ENCODE results near the gene CDHR1. TPM values are rescaled to one million over a fixed set of nuclear protein-coding genes. Genes with fewer than 3 reads are reported as not detected.
A peak's percentile ranks its signal among the peaks of the same experiment; 100 is the strongest.

CDHR1 gene
- total and polyA plus RNA-seq, 2 of the 8 experiments (the other 6 are each of a cell fraction or from before 2014, with no cell fraction given), result 3.9 to 10.5 TPM

DNA sequence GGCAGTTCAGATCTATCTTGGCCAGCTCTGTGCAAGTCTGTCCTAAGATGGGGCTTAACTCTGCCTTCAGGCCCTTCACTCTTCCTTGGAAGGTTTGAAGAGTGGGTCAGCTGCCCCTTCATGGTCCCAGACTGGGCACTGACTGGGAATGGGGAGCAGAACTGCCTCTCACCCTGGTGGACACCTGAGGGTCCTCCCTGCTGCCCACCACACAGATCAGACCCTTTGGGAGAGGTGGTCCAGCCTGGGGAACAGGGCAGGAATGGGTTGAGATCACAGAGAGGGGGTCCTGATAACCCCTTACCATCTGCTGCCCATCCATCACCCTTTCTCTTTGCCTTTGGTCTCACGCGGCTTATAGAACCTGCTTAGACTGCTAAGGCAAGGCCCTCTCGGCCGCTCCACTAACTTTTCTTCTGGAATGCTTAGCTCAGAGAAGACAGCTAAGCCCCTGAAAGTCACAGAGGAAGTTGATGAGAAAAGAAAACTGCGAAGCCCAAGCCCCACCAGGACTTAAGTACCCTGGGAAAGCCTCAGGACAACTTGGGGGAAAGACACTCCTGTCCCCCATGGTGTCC, 402 bp upstream of the CDHR1 start:
- Histone ChIP-seq H2BK15ac (ENCODE audit: low read length) (0 out of 2 replicates have a peak overlapping the region, but pooled peaks have one; percentile 61), H4K20me1 (replicated peaks in 1 of 2; ENCODE audit: control insufficient read depth in 1 of 2, insufficient read depth in 2 of 2, low read length in 2 of 2) (peaks cover 0 to 2% of the 10 kb centered on the region in 2 experiments), H3K4ac (replicated peaks; ENCODE audit: insufficient read length, low read depth, low read length) (no peak overlapping the region), H2BK5ac (ENCODE audit: low read depth, low read length) (no peak overlapping the region), H3K14ac (ENCODE audit: insufficient read length) (no peak overlapping the region), H3K27ac (ENCODE audit: low read depth, low read length) (no peak overlapping the region), H3K18ac (ENCODE audit: extremely low read depth, low read length) (no peak overlapping the region), H4K91ac (replicated peaks; ENCODE audit: insufficient read length, low read length) (no peak overlapping the region), H3K79me1 (ENCODE audit: low read depth, low read length) (no peaks in the 10 kb centered on the region), H3K4me3 (ENCODE audit: extremely low read depth in 1 of 4, insufficient read depth in 2 of 4, low read depth in 3 of 4, low read length in 4 of 4) (peak overlapping the region; percentile 34 to 66 (median 60); a peak in 7 of 8 replicates), H2BK12ac (ENCODE audit: low read depth, low read length) (no peak overlapping the region), H4K8ac (ENCODE audit: extremely low read depth, insufficient read depth, low read length) (no peak overlapping the region; the same call in 1 of the 2 replicates), H3K56ac (replicated peaks; ENCODE audit: insufficient read length, low read depth, low read length) (no peak overlapping the region), H3K27me3 (replicated peaks in 1 of 4; ENCODE audit: control insufficient read depth in 3 of 4, extremely low read depth in 1 of 4, insufficient read depth in 3 of 4, low read length in 3 of 4) (peaks cover 2 to 36% (median 31%) of the 10 kb centered on the region in 4 experiments), H3K4me2 (ENCODE audit: insufficient read depth in 1 of 2, low read depth in 2 of 2, low read length in 2 of 2) (peak overlapping the region; percentile 83 to 100), H3K23me2 (ENCODE audit: low read depth, low read length) (peaks cover 12% of the 10 kb centered on the region; the same call in 1 of the 2 replicates), H2BK120ac (replicated peaks; ENCODE audit: low read depth, low read length) (no peak overlapping the region), H3K23ac (ENCODE audit: insufficient read length) (no peak overlapping the region), H3K4me1 (replicated peaks in 1 of 4; ENCODE audit: control insufficient read depth in 3 of 4, insufficient read depth in 4 of 4, low read length in 3 of 4) (peaks cover 0 to 5% (median 2%) of the 10 kb centered on the region in 4 experiments; a peak in 4 of 7 replicates), H3K9me3 (ENCODE audit: insufficient read depth in 2 of 2, low read depth in 1 of 2, low read length in 1 of 2) (no peaks in the 10 kb centered on the region), H3K36me3 (ENCODE audit: control insufficient read depth in 2 of 4, insufficient read depth in 4 of 4, low read length in 3 of 4) (no peaks in the 10 kb centered on the region), H3K79me2 (ENCODE audit: control insufficient read depth in 1 of 2, insufficient read depth in 2 of 2, low read length in 2 of 2) (no peaks in the 10 kb centered on the region), H2AFZ (ENCODE audit: low read length) (no peak overlapping the region; the same call in 1 of the 2 replicates), H4K5ac (ENCODE audit: insufficient read length, low read depth, low read length) (no peak overlapping the region), H2BK20ac (ENCODE audit: low read length) (no peak overlapping the region), H2AK5ac (ENCODE audit: low read depth, low read length) (no peak overlapping the region), H3K9ac (replicated peaks in 1 of 4; ENCODE audit: extremely low read depth in 1 of 4, low read depth in 3 of 4, low read length in 3 of 4) (no peak overlapping the region)
- no peak for FAIRE-seq
- no peak for DNase-seq (ENCODE audit: low read depth in 1 of 2, low spot score in 2 of 2)
- CTCF ChIA-PET (ENCODE audit: partially characterized antibody), result interaction anchor here (0.8 to 8.6 kb wide), 6 partner anchors 9 to 45 kb away, joined by 3 to 64 read pairs (median 4); no protein-coding TSS in a partner anchor
- POLR2A ChIA-PET (ENCODE audit: partially characterized antibody), result no interaction called here
- 61% methylated on average over 5 of the region's 5 CpGs; no CpG with 5 or more reads in 1 of the 2 experiments for WGBS, 2 experiments (ENCODE audit: extremely low coverage in 1 of 2, insufficient coverage in 1 of 2, insufficient read length in 1 of 2, insufficient replicate concordance in 2 of 2, low coverage in 1 of 2, low lambda C conversion rate in 2 of 2, missing lambda C conversion rate in 1 of 2)
- TF ChIP-seq SRF (IDR thresholded peaks at IDR 0.05; ENCODE audit: low read depth, low read length) (no peak), TBP (IDR thresholded peaks at IDR 0.05; ENCODE audit: low read depth, low read length) (no peak), SP4 (IDR thresholded peaks at IDR 0.05; ENCODE audit: low read length) (no peak), KDM5A (IDR thresholded peaks at IDR 0.05; ENCODE audit: low read length) (no peak), HDAC2 (IDR thresholded peaks at IDR 0.05; ENCODE audit: borderline replicate concordance in 1 of 2, low read depth in 2 of 2, low read length in 2 of 2) (no peak), RNF2 (IDR thresholded peaks at IDR 0.05; ENCODE audit: borderline replicate concordance, low read depth, low read length, missing control alignments, poor library complexity, severe bottlenecking) (no peak), BCL11A (IDR thresholded peaks at IDR 0.05; ENCODE audit: low read depth in 2 of 2, low read length in 2 of 2) (no peak), RBBP5 (IDR thresholded peaks at IDR 0.05; ENCODE audit: borderline replicate concordance, low read depth, low read length) (no peak), SP1 (IDR thresholded peaks at IDR 0.05; ENCODE audit: low read depth, low read length) (no peak)
- TF ChIP-seq, protein P1, sequence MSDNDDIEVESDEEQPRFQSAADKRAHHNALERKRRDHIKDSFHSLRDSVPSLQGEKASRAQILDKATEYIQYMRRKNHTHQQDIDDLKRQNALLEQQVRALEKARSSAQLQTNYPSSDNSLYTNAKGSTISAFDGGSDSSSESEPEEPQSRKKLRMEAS (IDR thresholded peaks at IDR 0.05), result no peak
- TF ChIP-seq, protein P2, sequence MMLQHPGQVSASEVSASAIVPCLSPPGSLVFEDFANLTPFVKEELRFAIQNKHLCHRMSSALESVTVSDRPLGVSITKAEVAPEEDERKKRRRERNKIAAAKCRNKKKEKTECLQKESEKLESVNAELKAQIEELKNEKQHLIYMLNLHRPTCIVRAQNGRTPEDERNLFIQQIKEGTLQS (IDR thresholded peaks at IDR 0.05; ENCODE audit: insufficient read depth, low read depth, low read length), result no peak

Measured in H1 (cell line).